Liver (tissue), 9 donors: Measurements from ENCODE around the gene DNAJC11. TPM values are rescaled to one million over a fixed set of nuclear protein-coding genes. Genes with fewer than 3 reads are reported as not detected.

Source experiments
- DNase-seq: peaks from one replicate; pipeline ENCODE4 v3.0.0-alpha.2; 2017; ENCODE audit warnings: low spot score
- H3K27ac ChIP-seq, 2 donors: one replicate each; pipeline ENCODE4 v1.7.0; 2013; ENCODE audit warnings: inconsistent platforms in 2 of 2, low read length in 2 of 2, control low read depth in 1 of 2, low read depth in 1 of 2, mild to moderate bottlenecking in 1 of 2
- H3K27me3 ChIP-seq, 4 donors: one replicate each; pipeline versions ENCODE4 v1.6.1 to v1.7.0; 2013; ENCODE audit warnings: low read length in 3 of 4, inconsistent platforms in 1 of 4, mild to moderate bottlenecking in 1 of 4, moderate library complexity in 1 of 4; ENCODE audit not compliant: control insufficient read depth in 4 of 4, insufficient read depth in 4 of 4
- H3K36me3 ChIP-seq, 4 donors: one replicate each; pipeline versions ENCODE4 v1.6.1 to v1.7.0; 2013; ENCODE audit warnings: low read length in 3 of 4, mild to moderate bottlenecking in 3 of 4, low read depth in 1 of 4, moderate library complexity in 1 of 4; ENCODE audit not compliant: control insufficient read depth in 4 of 4, insufficient read depth in 3 of 4
- H3K4me1 ChIP-seq, 4 donors: one replicate each; pipeline versions ENCODE4 v1.6.1 to v1.7.0; 2013; ENCODE audit warnings: low read length in 3 of 4, mild to moderate bottlenecking in 3 of 4, moderate library complexity in 1 of 4; ENCODE audit not compliant: control insufficient read depth in 4 of 4, insufficient read depth in 4 of 4
- H3K4me3 ChIP-seq, 3 donors: one replicate each; pipeline versions ENCODE4 v1.6.1 to v1.7.0; 2013; ENCODE audit warnings: low read length in 3 of 3, control low read depth in 1 of 3, low read depth in 1 of 3, mild to moderate bottlenecking in 1 of 3
- H3K9ac ChIP-seq, 2 donors: one replicate each; pipeline ENCODE4 v1.7.0; 2013; ENCODE audit warnings: low read length in 2 of 2, mild to moderate bottlenecking in 2 of 2, moderate library complexity in 2 of 2, control low read depth in 1 of 2, low read depth in 1 of 2
- H3K9me3 ChIP-seq, 4 donors: one replicate each; pipeline versions ENCODE4 v1.6.1 to v1.7.0; 2013; ENCODE audit warnings: low read length in 3 of 4; ENCODE audit not compliant: control insufficient read depth in 4 of 4
- EGR1 ChIP-seq, 2 donors: IDR thresholded peaks; 2 replicates each; pipeline ENCODE4 v1.6.1; 2016 to 2018; ENCODE audit warnings: antibody characterized with exemption in 2 of 2, low read depth in 2 of 2
- FOXA1 ChIP-seq: IDR thresholded peaks from 2 replicates; pipeline ENCODE4 v1.6.1; 2016; ENCODE audit warnings: antibody characterized with exemption
- GABPA ChIP-seq, 2 donors: IDR thresholded peaks in 1 of 2; conservative IDR thresholded peaks in 1 of 2; 2 replicates each; pipeline ENCODE4 v1.6.1; 2016; ENCODE audit warnings: antibody characterized with exemption in 2 of 2, mild to moderate bottlenecking in 1 of 2, moderate library complexity in 1 of 2
- HNF4A ChIP-seq, 2 donors: conservative IDR thresholded peaks; 2 replicates each; pipeline ENCODE4 v1.6.1; 2016; ENCODE audit warnings: antibody characterized with exemption in 2 of 2, mild to moderate bottlenecking in 2 of 2
- HNF4G ChIP-seq: IDR thresholded peaks from 2 replicates; pipeline ENCODE4 v1.6.1; 2016; ENCODE audit warnings: antibody characterized with exemption
- JUND ChIP-seq, 2 donors: IDR thresholded peaks; 2 replicates each; pipeline ENCODE4 v1.6.1; 2016; ENCODE audit warnings: antibody characterized with exemption in 2 of 2
- NR2F2 ChIP-seq: IDR thresholded peaks from 2 replicates; pipeline ENCODE4 v1.6.1; 2016; ENCODE audit warnings: antibody characterized with exemption
- RAD21 ChIP-seq, 2 donors: IDR thresholded peaks; 2 replicates each; pipeline ENCODE4 v1.6.1; 2016; ENCODE audit warnings: antibody characterized with exemption in 2 of 2, mild to moderate bottlenecking in 2 of 2
- TAF1 ChIP-seq: conservative IDR thresholded peaks from 2 replicates; pipeline ENCODE4 v1.6.1; 2016; ENCODE audit warnings: antibody characterized with exemption, mild to moderate bottlenecking
- WGBS: extraction: QIAGEN DNeasy Blood & Tissue Kit; methylation state at CpG from one replicate; pipeline ENCODE4 v1.1.7; 2013; 5-methylcytosine and 5-hydroxymethylcytosine counted together
- polyA plus RNA-seq, 2 donors: library from polyadenylated mRNA; stranded (reverse) in 1 of 2; unstranded in 1 of 2; fragments of 200-250 nt in 1 of 2; fragments of >200 nt in 1 of 2; fragmentation: Nextera tagmentation in 1 of 2; extraction: Ambion mirVana in 1 of 2; gene quantifications; one replicate each; pipeline versions ENCODE4 v1.2.1 to v1.2.3, GENCODE V29; 2013 to 2015
- total RNA-seq, 2 donors: library from RNA; depleted of rRNA; stranded (reverse); fragments of >200 nt; gene quantifications; one replicate each; pipeline ENCODE4 v1.2.3, GENCODE V29; 2014
- TF ChIP-seq, protein P1 (sequence below): IDR thresholded peaks from 2 replicates; pipeline ENCODE4 v1.6.1; 2016; ENCODE audit warnings: antibody characterized with exemption
- TF ChIP-seq, protein P2 (sequence below): IDR thresholded peaks from 2 replicates; pipeline ENCODE4 v1.6.1; 2016; ENCODE audit warnings: antibody characterized with exemption
- TF ChIP-seq, protein P3 (sequence below): fragments of 150-350 bp; IDR thresholded peaks from 2 replicates; pipeline ENCODE4 v1.5.1; 2017; ENCODE audit warnings: improper control_type of control experiment, low read depth, low read length; ENCODE audit not compliant: missing input control
- donor health status: healthy.
- donor health status: healthy.
- donor health status: healthy.
- donor health status: healthy.
- donor health status: healthy.

DNAJC11 gene
- total and polyA plus RNA-seq, 4 donors, result 16.5 to 36.1 (median 23.8) TPM

DNA sequence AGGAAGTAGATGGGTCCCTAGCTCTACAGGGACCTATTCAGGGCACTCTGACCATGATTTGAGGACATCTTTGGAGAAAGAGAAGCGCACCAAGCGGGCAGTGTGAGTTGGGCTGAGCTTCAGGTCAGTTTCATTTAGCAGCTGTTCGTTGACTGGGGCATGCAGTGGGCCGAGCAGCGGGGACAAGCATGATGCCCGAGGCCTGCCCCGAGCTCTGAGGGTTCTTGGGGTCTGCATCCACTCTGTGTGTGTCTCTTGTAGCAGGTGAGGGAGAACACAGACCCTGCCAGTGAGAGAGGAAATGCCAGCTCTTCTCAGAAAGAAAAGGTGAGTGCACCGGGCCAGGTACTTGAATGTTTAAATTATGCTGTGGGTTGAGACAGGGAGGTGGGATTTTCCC, 71.6 kb downstream of the DNAJC11 start:
- TF ChIP-seq, protein P1, sequence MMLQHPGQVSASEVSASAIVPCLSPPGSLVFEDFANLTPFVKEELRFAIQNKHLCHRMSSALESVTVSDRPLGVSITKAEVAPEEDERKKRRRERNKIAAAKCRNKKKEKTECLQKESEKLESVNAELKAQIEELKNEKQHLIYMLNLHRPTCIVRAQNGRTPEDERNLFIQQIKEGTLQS, result no peak
- TF ChIP-seq FOXA1, result no peak
- TF ChIP-seq, protein P2, sequence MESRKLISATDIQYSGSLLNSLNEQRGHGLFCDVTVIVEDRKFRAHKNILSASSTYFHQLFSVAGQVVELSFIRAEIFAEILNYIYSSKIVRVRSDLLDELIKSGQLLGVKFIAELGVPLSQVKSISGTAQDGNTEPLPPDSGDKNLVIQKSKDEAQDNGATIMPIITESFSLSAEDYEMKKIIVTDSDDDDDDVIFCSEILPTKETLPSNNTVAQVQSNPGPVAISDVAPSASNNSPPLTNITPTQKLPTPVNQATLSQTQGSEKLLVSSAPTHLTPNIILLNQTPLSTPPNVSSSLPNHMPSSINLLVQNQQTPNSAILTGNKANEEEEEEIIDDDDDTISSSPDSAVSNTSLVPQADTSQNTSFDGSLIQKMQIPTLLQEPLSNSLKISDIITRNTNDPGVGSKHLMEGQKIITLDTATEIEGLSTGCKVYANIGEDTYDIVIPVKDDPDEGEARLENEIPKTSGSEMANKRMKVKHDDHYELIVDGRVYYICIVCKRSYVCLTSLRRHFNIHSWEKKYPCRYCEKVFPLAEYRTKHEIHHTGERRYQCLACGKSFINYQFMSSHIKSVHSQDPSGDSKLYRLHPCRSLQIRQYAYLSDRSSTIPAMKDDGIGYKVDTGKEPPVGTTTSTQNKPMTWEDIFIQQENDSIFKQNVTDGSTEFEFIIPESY, result no peak
- no peak for TF ChIP-seq TAF1
- no peak for TF ChIP-seq NR2F2
- H3K9ac ChIP-seq, result no peak overlapping the region

DNA sequence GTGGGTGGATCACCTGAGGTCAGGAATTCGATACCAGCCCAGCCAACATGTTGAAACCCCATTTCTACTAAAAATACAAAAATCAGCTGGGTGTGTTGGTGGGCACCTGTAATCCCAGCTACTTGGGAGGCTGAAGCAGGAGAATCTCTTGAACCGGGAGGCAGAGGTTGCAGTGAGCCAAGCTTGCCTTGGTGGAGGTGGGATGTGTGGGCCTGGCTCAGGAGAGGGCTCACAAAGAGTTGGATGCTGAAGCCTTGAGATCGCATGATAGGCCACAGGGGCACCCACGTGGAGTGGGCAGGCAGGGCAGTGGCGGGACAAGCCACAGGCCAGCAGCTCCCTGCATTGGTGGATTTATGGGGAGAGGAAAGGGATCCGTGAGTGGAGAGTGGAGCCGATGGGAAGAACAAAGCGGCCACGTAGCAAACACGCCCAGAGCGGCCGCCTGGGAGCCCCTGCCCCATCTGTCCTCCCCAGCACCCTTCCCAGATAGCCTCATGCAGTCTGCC, 72.6 kb downstream of the DNAJC11 start:
- TF ChIP-seq RAD21 (IDR thresholded peaks at IDR 0.05) (no peak), HNF4A (conservative IDR thresholded peaks at IDR 0.05) (no peak), JUND (IDR thresholded peaks at IDR 0.05) (no peak), NR2F2 (no peak), HNF4G (no peak), GABPA (IDR thresholded peaks at IDR 0.05 in 1 of 2, conservative IDR thresholded peaks at IDR 0.05 in 1 of 2) (no peak), EGR1 (IDR thresholded peaks at IDR 0.05; ENCODE audit: low read depth in 2 of 2) (no peak)
- TF ChIP-seq, protein P2, result no peak
- TF ChIP-seq, protein P3, sequence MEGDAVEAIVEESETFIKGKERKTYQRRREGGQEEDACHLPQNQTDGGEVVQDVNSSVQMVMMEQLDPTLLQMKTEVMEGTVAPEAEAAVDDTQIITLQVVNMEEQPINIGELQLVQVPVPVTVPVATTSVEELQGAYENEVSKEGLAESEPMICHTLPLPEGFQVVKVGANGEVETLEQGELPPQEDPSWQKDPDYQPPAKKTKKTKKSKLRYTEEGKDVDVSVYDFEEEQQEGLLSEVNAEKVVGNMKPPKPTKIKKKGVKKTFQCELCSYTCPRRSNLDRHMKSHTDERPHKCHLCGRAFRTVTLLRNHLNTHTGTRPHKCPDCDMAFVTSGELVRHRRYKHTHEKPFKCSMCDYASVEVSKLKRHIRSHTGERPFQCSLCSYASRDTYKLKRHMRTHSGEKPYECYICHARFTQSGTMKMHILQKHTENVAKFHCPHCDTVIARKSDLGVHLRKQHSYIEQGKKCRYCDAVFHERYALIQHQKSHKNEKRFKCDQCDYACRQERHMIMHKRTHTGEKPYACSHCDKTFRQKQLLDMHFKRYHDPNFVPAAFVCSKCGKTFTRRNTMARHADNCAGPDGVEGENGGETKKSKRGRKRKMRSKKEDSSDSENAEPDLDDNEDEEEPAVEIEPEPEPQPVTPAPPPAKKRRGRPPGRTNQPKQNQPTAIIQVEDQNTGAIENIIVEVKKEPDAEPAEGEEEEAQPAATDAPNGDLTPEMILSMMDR, result no peak
- TF ChIP-seq, protein P1, result no peak
- H3K36me3 ChIP-seq, result peaks cover 0 to 41% (median 21%) of the 10 kb centered on the region in 4 donors
- no peak overlapping the region for H3K4me3 ChIP-seq
- DNase-seq, result no peak
- no peaks in the 10 kb centered on the region for H3K27me3 ChIP-seq
- H3K27ac ChIP-seq, result no peak overlapping the region
- no peaks in the 10 kb centered on the region for H3K9me3 ChIP-seq
- H3K4me1 ChIP-seq, result peaks cover 0 to 24% (median 14%) of the 10 kb centered on the region in 4 donors
- H3K9ac ChIP-seq, result no peak overlapping the region
- 93% methylated on average over 12 of the region's 12 CpGs for WGBS

More for the DNA sequence above, 71.6 kb downstream of the DNAJC11 start:
- Histone ChIP-seq H3K4me3 (no peak overlapping the region), H3K4me1 (peaks cover 0 to 15% (median 9%) of the 10 kb centered on the region in 4 donors), H3K27me3 (no peaks in the 10 kb centered on the region), H3K27ac (no peak overlapping the region), H3K36me3 (peaks cover 6 to 44% (median 24%) of the 10 kb centered on the region in 4 donors), H3K9me3 (no peaks in the 10 kb centered on the region)
- WGBS, result 93% methylated on average over 8 of the region's 8 CpGs
- no peak for DNase-seq
